Ovary (tissue), 3 donors: ENCODE results near the gene CHST9.

Experiments
- CTCF ChIP-seq, 3 donors: fragments of 450-650 bp in 2 of 3; fragments of 200-600 bp in 1 of 3; IDR thresholded peaks; one replicate each; pipeline versions ENCODE4 v1.5.1 to v1.8.0; 2016 to 2022; ENCODE audit warnings: antibody characterized with exemption in 3 of 3, mild to moderate bottlenecking in 1 of 3
- EP300 ChIP-seq: sonication (generic); formaldehyde crosslinking; IDR thresholded peaks from one replicate; pipeline ENCODE4 v1.6.1; 2017; ENCODE audit warnings: antibody characterized with exemption
- POLR2A ChIP-seq: fragments of 450-650 bp; IDR thresholded peaks from one replicate; pipeline ENCODE4 v1.6.1; 2017; ENCODE audit warnings: antibody characterized with exemption, mild to moderate bottlenecking, moderate library complexity
- donor health status: DM: no; HTN: no; CAD: no.

GRCh38 chr18:27004056-27004829 is 180.9 kb downstream of the CHST9 start:
- TF ChIP-seq CTCF (IDR thresholded peaks at IDR 0.05) (peak; percentile 35 to 49 (median 49)), POLR2A (no peak), EP300 (no peak)
